ENCODE results near the gene MYLK.

DNA sequence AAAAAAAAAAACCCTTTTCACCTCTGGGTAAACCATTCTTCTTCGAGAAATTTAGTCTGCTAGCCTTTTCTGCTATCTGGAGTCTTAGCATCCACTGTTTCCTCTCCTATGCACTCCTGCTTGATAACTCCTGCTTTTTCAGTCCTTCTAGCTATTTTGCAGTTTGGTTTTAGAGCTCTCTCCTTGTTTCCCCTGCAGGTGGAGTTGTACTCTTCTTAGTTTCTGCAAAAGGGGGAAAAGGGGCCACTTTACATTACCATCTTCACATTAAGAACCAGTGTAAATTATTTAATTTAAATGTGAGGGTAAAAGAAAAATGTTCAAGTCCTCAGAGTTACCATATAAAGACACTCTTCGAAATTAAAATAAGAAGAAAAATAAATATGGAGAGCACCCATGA is 23.6 kb upstream of the MYLK start:
- TF ChIP-seq ZNF24 (IDR thresholded peaks at IDR 0.05) = no peak
- no peak for TF ChIP-seq JUNB (CRISPR knock-in tag; conservative IDR thresholded peaks at IDR 0.05)
- TF ChIP-seq, protein P1, sequence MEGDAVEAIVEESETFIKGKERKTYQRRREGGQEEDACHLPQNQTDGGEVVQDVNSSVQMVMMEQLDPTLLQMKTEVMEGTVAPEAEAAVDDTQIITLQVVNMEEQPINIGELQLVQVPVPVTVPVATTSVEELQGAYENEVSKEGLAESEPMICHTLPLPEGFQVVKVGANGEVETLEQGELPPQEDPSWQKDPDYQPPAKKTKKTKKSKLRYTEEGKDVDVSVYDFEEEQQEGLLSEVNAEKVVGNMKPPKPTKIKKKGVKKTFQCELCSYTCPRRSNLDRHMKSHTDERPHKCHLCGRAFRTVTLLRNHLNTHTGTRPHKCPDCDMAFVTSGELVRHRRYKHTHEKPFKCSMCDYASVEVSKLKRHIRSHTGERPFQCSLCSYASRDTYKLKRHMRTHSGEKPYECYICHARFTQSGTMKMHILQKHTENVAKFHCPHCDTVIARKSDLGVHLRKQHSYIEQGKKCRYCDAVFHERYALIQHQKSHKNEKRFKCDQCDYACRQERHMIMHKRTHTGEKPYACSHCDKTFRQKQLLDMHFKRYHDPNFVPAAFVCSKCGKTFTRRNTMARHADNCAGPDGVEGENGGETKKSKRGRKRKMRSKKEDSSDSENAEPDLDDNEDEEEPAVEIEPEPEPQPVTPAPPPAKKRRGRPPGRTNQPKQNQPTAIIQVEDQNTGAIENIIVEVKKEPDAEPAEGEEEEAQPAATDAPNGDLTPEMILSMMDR (IDR thresholded peaks at IDR 0.05 in 2 of 3, conservative IDR thresholded peaks at IDR 0.05 in 1 of 3; ENCODE audit: insufficient read depth in 2 of 3, low read depth in 1 of 3, low read length in 3 of 3) = peak in 1 of 3 experiments; percentile 26; a peak in 2 of 6 replicates
- no peak for TF ChIP-seq TOE1 (IDR thresholded peaks at IDR 0.05; ENCODE audit: borderline replicate concordance)
- no peak for TF ChIP-seq TOE1 (CRISPR knock-in tag; IDR thresholded peaks at IDR 0.05; ENCODE audit: borderline replicate concordance, low read depth)
- TF ChIP-seq, protein P2, sequence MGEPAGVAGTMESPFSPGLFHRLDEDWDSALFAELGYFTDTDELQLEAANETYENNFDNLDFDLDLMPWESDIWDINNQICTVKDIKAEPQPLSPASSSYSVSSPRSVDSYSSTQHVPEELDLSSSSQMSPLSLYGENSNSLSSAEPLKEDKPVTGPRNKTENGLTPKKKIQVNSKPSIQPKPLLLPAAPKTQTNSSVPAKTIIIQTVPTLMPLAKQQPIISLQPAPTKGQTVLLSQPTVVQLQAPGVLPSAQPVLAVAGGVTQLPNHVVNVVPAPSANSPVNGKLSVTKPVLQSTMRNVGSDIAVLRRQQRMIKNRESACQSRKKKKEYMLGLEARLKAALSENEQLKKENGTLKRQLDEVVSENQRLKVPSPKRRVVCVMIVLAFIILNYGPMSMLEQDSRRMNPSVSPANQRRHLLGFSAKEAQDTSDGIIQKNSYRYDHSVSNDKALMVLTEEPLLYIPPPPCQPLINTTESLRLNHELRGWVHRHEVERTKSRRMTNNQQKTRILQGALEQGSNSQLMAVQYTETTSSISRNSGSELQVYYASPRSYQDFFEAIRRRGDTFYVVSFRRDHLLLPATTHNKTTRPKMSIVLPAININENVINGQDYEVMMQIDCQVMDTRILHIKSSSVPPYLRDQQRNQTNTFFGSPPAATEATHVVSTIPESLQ (CRISPR knock-in tag; IDR thresholded peaks at IDR 0.05) = no peak
- no peak for TF ChIP-seq ELF1 (tag; IDR thresholded peaks at IDR 0.05)
- no peak for TF ChIP-seq BHLHE40 (IDR thresholded peaks at IDR 0.05; ENCODE audit: low read length)
- TF ChIP-seq, protein P3, sequence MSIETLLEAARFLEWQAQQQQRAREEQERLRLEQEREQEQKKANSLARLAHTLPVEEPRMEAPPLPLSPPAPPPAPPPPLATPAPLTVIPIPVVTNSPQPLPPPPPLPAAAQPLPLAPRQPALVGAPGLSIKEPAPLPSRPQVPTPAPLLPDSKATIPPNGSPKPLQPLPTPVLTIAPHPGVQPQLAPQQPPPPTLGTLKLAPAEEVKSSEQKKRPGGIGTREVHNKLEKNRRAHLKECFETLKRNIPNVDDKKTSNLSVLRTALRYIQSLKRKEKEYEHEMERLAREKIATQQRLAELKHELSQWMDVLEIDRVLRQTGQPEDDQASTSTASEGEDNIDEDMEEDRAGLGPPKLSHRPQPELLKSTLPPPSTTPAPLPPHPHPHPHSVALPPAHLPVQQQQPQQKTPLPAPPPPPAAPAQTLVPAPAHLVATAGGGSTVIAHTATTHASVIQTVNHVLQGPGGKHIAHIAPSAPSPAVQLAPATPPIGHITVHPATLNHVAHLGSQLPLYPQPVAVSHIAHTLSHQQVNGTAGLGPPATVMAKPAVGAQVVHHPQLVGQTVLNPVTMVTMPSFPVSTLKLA (conservative IDR thresholded peaks at IDR 0.05) = no peak
- no peak for TF ChIP-seq RUNX1 (IDR thresholded peaks at IDR 0.05; ENCODE audit: low read depth)
- TF ChIP-seq TEAD1 (CRISPR knock-in tag; IDR thresholded peaks at IDR 0.05) = no peak

All from K562 (cell line).